Stimulated activated naive CD4-positive, alpha-beta T cell (primary cell): ENCODE results near the gene MSS51.
"Not testable (repeated sequence)": the region's sequence is repeated elsewhere in the genome, so short reads cannot be mapped to it uniquely, and the experiment has no call there.

Experiments
- DNase-seq, 6 experiments: peaks; one replicate each; lab custom pipeline; 2025; lab: John Stamatoyannopoulos, UW

Gene MSS51

GRCh38 chr10:73414230-73414945 lies 19.0 kb downstream of the MSS51 start:
- DNase-seq: peak in 2 of 6 experiments; percentile 24 to 53

- DNase-seq: peak; percentile 78 to 94 (median 88)
These were observed 19.7 kb downstream of the MSS51 start, which contains the start of gene ANXA7 for GRCh38 chr10:73413528-73414229. Gene ANXA7, minus strand, starts transcription at chr10:73414058. Its CDS starts 13,202 bp downstream, at chr10:73400856.

- peak in 2 of 6 experiments; percentile 57 to 58 for DNase-seq
These were observed 20.2 kb downstream of the MSS51 start for GRCh38 chr10:73413108-73413527.

GRCh38 chr10:73410897-73411296 lies 22.5 kb downstream of the MSS51 start:
- DNase-seq: no peak

- DNase-seq: no peak
These were observed 24.3 kb downstream of the MSS51 start for GRCh38 chr10:73408978-73409521.

GRCh38 chr10:73408061-73408460 lies 25.3 kb downstream of the MSS51 start:
- DNase-seq: no peak

GRCh38 chr10:73407495-73407894 lies 25.9 kb downstream of the MSS51 start:
- DNase-seq: no peak

GRCh38 chr10:73406846-73407245 lies 26.5 kb downstream of the MSS51 start:
- DNase-seq: no peak

- DNase-seq: no peak
These were observed 27.8 kb downstream of the MSS51 start for GRCh38 chr10:73405556-73405955.

GRCh38 chr10:73404690-73405089 lies 28.7 kb downstream of the MSS51 start:
- no peak for DNase-seq

GRCh38 chr10:73401636-73402035 lies 31.7 kb downstream of the MSS51 start:
- no peak for DNase-seq

GRCh38 chr10:73399063-73399462 lies 34.3 kb downstream of the MSS51 start:
- no peak for DNase-seq

GRCh38 chr10:73398024-73398423 lies 35.3 kb downstream of the MSS51 start:
- DNase-seq: no peak

- not testable (repeated sequence) for DNase-seq
These were observed 39.0 kb downstream of the MSS51 start for GRCh38 chr10:73394325-73394724.

- DNase-seq: no peak
These were observed 45.1 kb downstream of the MSS51 start for GRCh38 chr10:73388228-73388627.

- no peak for DNase-seq
These were observed 46.8 kb downstream of the MSS51 start for GRCh38 chr10:73386583-73386982.

GRCh38 chr10:73379064-73379748 lies 54.2 kb downstream of the MSS51 start:
- DNase-seq: no peak

- no peak for DNase-seq
These were observed 56.7 kb downstream of the MSS51 start for GRCh38 chr10:73376679-73377078.
